Astrocyte of the spinal cord (primary cell): ENCODE results near the gene ATR.

Source experiments
- DNase-seq: peaks from one replicate; pipeline ENCODE4 v3.0.0; 2011; ENCODE audit warnings: low read depth, low spot score
- H3K4me3 ChIP-seq: 2 replicates; pipeline ENCODE4 v1.5.1; 2011; ENCODE audit warnings: low read depth, mild to moderate bottlenecking, low read length, moderate library complexity
- in situ Hi-C: cut with HindIII; loops from 2 replicates; pipeline ENCODE4 v1.10.0; 2017; ENCODE audit warnings: low sequenced_read_pairs
- TF ChIP-seq, protein P1 (sequence below): IDR thresholded peaks from 2 replicates; pipeline ENCODE4 v1.5.1; 2012; ENCODE audit warnings: low read depth, mild to moderate bottlenecking, low read length, inconsistent platforms

ATR gene

DNA sequence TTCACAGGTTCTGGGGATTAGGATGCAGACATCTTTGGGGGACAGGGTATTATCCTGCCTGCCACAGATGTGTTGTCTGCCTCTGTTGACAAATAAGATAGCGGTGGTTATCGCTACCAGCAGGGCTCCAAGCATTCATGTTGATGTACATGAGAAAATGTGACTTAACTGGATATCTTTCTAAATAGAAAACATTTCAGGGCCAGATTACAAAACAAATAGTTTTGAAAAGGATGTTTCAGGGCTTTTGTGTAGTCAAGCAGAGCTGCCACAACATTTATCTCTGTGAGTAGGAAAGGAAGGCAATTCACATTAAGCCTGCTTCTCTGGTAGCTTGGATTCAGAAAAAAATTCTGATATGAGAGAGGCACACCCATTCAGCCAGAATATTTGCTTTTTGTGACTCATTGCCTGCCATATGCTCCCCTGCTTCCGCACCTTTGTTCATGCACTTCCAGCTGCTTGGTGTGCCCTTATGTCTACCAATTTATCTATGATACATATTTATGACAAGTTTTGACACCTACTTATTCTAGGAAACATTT is 40.5 kb upstream of the ATR start:
- H3K4me3 ChIP-seq: no peak overlapping the region
- TF ChIP-seq, protein P1, sequence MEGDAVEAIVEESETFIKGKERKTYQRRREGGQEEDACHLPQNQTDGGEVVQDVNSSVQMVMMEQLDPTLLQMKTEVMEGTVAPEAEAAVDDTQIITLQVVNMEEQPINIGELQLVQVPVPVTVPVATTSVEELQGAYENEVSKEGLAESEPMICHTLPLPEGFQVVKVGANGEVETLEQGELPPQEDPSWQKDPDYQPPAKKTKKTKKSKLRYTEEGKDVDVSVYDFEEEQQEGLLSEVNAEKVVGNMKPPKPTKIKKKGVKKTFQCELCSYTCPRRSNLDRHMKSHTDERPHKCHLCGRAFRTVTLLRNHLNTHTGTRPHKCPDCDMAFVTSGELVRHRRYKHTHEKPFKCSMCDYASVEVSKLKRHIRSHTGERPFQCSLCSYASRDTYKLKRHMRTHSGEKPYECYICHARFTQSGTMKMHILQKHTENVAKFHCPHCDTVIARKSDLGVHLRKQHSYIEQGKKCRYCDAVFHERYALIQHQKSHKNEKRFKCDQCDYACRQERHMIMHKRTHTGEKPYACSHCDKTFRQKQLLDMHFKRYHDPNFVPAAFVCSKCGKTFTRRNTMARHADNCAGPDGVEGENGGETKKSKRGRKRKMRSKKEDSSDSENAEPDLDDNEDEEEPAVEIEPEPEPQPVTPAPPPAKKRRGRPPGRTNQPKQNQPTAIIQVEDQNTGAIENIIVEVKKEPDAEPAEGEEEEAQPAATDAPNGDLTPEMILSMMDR: no peak
- in situ Hi-C loops: no loop called here
- peak; percentile 15 for DNase-seq

DNA sequence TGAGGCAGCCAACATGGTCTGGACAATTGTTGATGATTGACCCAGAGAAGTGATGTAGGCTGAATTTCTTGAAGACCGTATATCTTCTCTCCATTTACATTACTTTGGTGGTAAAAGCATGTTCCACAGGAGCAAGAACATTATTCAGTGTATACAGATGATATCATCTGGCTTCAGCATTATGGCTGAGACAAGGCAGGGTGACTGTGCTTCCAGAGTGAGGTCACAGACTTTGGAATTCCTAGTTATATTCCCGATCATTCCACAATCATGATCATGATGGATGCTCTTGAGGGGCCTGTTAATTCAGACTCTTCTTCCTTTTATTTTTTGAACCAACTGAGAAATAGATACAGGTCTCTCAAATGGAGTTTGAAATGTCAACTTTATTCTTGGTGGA is 36.6 kb upstream of the ATR start:
- in situ Hi-C loops: no loop called here

DNA sequence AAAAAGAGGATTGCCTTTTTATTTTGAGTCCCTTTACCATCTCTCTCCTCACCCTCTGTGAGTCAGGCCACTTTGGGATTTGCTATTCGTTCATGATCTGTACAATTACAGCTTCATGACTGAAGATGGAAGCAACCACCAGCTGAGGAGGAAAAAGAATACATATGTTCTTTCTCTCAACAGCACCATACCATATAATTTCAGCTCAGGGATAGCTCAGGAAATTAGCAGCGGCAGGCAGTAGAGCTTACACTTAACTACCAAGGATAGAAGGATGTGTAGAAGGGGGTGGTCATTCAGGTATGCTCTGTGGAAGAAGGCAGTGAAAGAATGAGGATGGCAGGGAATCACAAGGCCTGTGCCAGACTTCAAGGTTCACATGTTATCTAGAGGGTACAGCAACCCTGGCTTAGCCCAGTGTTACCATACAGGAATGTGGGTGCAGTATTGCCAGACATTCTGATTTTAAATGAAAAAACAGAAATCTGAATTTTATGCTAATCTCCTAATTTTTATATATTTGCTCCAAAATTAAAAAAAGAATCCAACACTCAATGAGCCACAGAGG is 35.6 kb upstream of the ATR start:
- in situ Hi-C loops: no loop called here
- no peak for DNase-seq
- H3K4me3 ChIP-seq: no peak overlapping the region

More for the DNA sequence above, 36.6 kb upstream of the ATR start:
- H3K4me3 ChIP-seq: no peak overlapping the region
- no peak for DNase-seq
- TF ChIP-seq, protein P1: no peak

DNA sequence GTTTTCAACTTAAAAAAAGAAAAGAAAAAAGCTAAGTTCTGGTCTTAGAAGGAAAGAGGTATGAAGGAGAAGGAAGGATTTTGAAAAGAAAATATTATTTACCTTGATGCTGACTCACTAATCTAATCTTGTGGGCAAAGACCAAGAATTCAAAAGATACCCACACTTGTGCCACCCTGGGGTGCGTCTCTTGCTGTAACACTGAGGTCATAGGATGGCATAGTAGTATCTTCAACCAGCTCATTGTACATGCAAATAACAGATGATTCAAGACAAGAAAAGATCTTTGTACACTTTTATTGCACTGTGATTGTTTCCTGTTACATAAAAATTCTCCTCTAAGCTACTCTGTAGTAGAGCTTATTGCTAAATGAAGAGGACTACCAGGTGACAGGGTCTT is 35.0 kb upstream of the ATR start:
- DNase-seq: no peak
- in situ Hi-C loops: no loop called here
- H3K4me3 ChIP-seq: no peak overlapping the region
- TF ChIP-seq, protein P1: no peak

More for the DNA sequence above, 35.6 kb upstream of the ATR start:
- TF ChIP-seq, protein P1: no peak

DNA sequence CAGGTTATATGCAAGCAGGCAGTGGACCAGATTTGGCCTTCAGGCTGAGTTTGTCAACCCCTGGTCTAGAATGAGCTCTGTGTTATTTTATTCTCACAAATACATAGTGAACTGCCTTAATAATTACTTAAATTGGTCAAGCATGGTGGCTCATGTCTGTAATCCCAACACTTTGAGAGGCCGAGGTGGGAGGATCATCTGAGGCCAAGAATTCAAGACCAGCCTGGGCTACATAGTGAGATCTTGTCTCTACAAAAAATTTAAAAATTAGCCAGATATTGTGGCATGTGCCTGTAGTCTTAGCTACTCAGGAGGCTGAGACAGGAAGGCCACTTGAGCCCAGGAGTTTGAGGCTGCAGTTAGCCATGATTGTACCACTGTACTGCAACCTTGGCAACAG is 32.7 kb upstream of the ATR start:
- H3K4me3 ChIP-seq: no peak overlapping the region
- in situ Hi-C loops: no loop called here
- DNase-seq: no peak
- TF ChIP-seq, protein P1: no peak

DNA sequence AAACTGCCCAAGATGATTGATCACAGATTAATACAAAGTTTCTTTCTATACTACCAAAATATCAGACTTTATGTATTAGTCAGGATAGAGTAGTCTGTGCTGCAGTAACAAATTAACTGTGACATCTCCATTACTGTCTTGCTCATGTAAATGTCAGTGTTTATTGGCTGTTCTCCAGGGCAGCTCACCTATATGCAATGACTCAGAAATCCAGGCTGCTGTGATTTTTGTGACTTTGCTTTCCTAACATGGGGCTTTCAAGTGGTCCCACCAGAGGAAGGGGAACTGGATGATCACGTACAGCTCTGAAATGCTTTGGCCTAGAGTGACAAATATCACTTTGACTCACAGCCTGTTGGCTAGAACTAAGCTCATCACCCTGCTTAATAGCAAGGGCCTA is 30.6 kb upstream of the ATR start:
- TF ChIP-seq, protein P1: no peak
- no peak overlapping the region for H3K4me3 ChIP-seq
- in situ Hi-C loops: no loop called here
- no peak for DNase-seq

DNA sequence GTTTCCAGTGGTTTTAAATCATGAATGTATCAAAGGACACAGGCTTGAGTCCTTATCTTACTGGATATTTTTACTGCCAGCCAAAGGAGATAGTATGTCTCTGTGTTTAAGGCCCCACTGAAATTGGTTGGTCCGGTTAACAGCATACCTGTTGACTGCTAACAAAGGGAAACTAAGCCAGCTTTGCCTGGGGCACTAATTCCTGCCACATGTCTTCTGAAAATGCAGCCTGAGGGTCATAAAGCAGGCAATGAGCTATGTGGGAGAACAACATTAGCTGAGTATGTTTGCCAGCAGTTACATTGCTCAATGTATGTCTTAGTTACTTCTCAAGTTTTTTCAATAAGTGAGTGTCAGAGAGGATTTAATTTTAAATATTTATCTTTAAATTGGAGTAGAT is 30.1 kb upstream of the ATR start:
- TF ChIP-seq, protein P1: no peak
- DNase-seq: no peak
- no peak overlapping the region for H3K4me3 ChIP-seq
- in situ Hi-C loops: no loop called here
